HepG2 (cell line): ENCODE measurements around the gene CYP2W1. TPM values are rescaled to one million over a fixed set of nuclear protein-coding genes. Genes with fewer than 3 reads are reported as not detected.
A peak's percentile ranks its signal among the peaks of the same experiment; 100 is the strongest.

Source experiments
- ATF1 ChIP-seq: IDR thresholded peaks from 2 replicates; pipeline ENCODE4 v1.6.1; 2016; ENCODE audit warnings: mild to moderate bottlenecking, control low read depth
- ETV5 ChIP-seq: IDR thresholded peaks from 2 replicates; pipeline ENCODE4 v1.6.1; 2018; ENCODE audit warnings: missing biosample characterization, missing genetic modification reagents, inconsistent platforms, borderline replicate concordance
- FOXK2 ChIP-seq: fragments of 450-650 bp; IDR thresholded peaks from 2 replicates; pipeline ENCODE4 v1.6.1; 2016
- GZF1 ChIP-seq: sonication (generic); formaldehyde crosslinking; IDR thresholded peaks from 2 replicates; pipeline ENCODE4 v1.5.1; 2020; ENCODE audit warnings: mild to moderate bottlenecking, missing genetic modification reagents
- KLF11 ChIP-seq: IDR thresholded peaks from 2 replicates; pipeline ENCODE4 v1.6.1; 2016; ENCODE audit warnings: missing compliant biosample characterization
- MAF1 ChIP-seq: sonication (generic); formaldehyde crosslinking; IDR thresholded peaks from 2 replicates; pipeline ENCODE4 v1.5.0; 2020; ENCODE audit warnings: missing genetic modification reagents, borderline replicate concordance
- SALL1 ChIP-seq: sonication (generic); formaldehyde crosslinking; IDR thresholded peaks from 2 replicates; pipeline ENCODE4 v1.8.0; 2022; ENCODE audit warnings: mild to moderate bottlenecking, missing genetic modification reagents
- SP2 ChIP-seq: sonication (generic); formaldehyde crosslinking; IDR thresholded peaks from 2 replicates; pipeline ENCODE4 v1.5.1; 2020; ENCODE audit warnings: mild to moderate bottlenecking, missing genetic modification reagents
- THAP11 ChIP-seq: IDR thresholded peaks from 2 replicates; pipeline ENCODE4 v1.6.1; 2016; ENCODE audit warnings: missing biosample characterization, missing genetic modification reagents
- ZKSCAN1 ChIP-seq: fragments of 150-350 bp; IDR thresholded peaks from 2 replicates; pipeline ENCODE4 v1.6.1; 2014; ENCODE audit warnings: low read length
- ZNF20 ChIP-seq: sonication (generic); formaldehyde crosslinking; IDR thresholded peaks from 2 replicates; pipeline ENCODE4 v1.4.0; 2020; ENCODE audit warnings: mild to moderate bottlenecking, moderate library complexity, missing genetic modification reagents
- ZNF383 ChIP-seq: sonication (generic); formaldehyde crosslinking; IDR thresholded peaks from 2 replicates; pipeline ENCODE4 v1.4.0; 2020; ENCODE audit warnings: missing genetic modification reagents, mild to moderate bottlenecking, borderline replicate concordance
- ZNF646 ChIP-seq: sonication (generic); formaldehyde crosslinking; IDR thresholded peaks from 2 replicates; pipeline ENCODE4 v1.9.0; 2021; ENCODE audit warnings: mild to moderate bottlenecking, missing genetic modification reagents
- ZNF720 ChIP-seq: sonication (generic); formaldehyde crosslinking; IDR thresholded peaks from 2 replicates; pipeline ENCODE4 v1.4.0; 2020; ENCODE audit warnings: missing genetic modification reagents
- polyA plus RNA-seq, 8 experiments: library from polyadenylated mRNA; depleted of rRNA in 3 of 8; stranded (reverse) in 7 of 8; unstranded in 1 of 8; fragments of >200 nt; fragmentation: Illumina TruSeq in 4 of 8; extraction: Trizol in 4 of 8; gene quantifications; 2 replicates each; pipeline versions ENCODE4 v1.2.1 to v1.2.3, GENCODE V29; 2011 to 2016; ENCODE audit warnings: low read depth in 4 of 8, missing spikeins in 1 of 8, mixed read lengths in 1 of 8; ENCODE audit not compliant: insufficient read depth in 1 of 8
- total RNA-seq, 5 experiments: library from RNA; depleted of rRNA; stranded (reverse); fragments of >200 nt; fragmentation: Illumina TruSeq; extraction: Trizol; gene quantifications; 2 replicates each; pipeline ENCODE4 v1.2.3, GENCODE V29; 2016; ENCODE audit warnings: low read depth in 1 of 5
- TF ChIP-seq, protein P1 (sequence below): sonication (generic); formaldehyde crosslinking; IDR thresholded peaks from 2 replicates; pipeline ENCODE4 v1.4.0; 2020; ENCODE audit warnings: mild to moderate bottlenecking, low read depth, missing genetic modification reagents
- TF ChIP-seq, protein P2 (sequence below): sonication (generic); formaldehyde crosslinking; IDR thresholded peaks from 2 replicates; pipeline ENCODE4 v1.5.1; 2020; ENCODE audit warnings: missing genetic modification reagents, mild to moderate bottlenecking, borderline replicate concordance
- TF ChIP-seq, protein P3 (sequence below): sonication (generic); formaldehyde crosslinking; IDR thresholded peaks from 2 replicates; pipeline ENCODE4 v1.5.1; 2020; ENCODE audit warnings: mild to moderate bottlenecking, missing genetic modification reagents, moderate library complexity

Gene CYP2W1
- total and polyA plus RNA-seq, 2 of the 13 experiments (the other 11 are each of a cell fraction or from before 2014, with no cell fraction given), result 19.5 to 31.7 TPM

DNA sequence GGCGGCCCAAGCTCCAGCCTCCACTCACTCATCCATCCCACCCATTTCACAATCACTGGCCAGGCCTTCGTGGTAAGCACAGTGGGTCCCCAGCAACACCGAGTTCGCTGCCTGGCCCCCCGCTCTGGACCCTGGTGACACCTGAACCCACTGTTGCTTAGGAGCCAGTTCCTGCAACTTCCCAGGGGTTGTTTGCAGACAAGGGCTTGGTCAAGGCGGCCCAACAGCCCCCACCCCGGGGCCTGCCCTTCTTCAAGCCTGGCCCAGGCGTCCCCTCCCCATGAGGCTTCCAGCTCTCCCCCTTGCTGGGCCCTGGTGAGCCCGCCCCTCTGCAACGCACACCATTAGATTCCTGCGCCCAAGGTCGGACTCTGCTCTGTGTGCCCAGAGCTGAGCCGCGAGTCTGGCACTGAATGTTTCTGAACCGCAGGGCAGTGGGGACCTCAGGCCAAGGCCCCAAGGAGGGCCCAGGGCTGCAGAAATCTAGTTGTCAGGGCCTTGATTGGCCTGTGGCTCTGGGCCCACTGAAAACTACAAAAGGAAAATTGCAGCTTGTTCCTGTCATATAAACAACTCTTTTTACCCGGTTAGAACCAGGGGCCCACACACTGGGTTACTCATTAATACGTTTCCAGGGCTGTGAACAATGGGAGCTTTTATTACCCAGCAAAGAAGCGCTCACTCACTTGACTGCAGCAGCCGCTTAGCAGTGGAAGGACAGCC is 5.5 kb upstream of the CYP2W1 start (continued):
- TF ChIP-seq ZNF383 (CRISPR knock-in tag), result no peak
- peak; percentile 35; the same call in 1 of the 2 replicates for TF ChIP-seq ETV5 (CRISPR knock-in tag)
- TF ChIP-seq SP2 (CRISPR knock-in tag), result no peak
- TF ChIP-seq ZNF646 (CRISPR knock-in tag), result 0 out of 2 replicates have a peak, but pooled peaks have one; percentile 37
- TF ChIP-seq MAF1 (CRISPR knock-in tag), result peak; percentile 56
- TF ChIP-seq ZNF720 (CRISPR knock-in tag), result no peak
- TF ChIP-seq ZNF20, result no peak
- TF ChIP-seq, protein P1, sequence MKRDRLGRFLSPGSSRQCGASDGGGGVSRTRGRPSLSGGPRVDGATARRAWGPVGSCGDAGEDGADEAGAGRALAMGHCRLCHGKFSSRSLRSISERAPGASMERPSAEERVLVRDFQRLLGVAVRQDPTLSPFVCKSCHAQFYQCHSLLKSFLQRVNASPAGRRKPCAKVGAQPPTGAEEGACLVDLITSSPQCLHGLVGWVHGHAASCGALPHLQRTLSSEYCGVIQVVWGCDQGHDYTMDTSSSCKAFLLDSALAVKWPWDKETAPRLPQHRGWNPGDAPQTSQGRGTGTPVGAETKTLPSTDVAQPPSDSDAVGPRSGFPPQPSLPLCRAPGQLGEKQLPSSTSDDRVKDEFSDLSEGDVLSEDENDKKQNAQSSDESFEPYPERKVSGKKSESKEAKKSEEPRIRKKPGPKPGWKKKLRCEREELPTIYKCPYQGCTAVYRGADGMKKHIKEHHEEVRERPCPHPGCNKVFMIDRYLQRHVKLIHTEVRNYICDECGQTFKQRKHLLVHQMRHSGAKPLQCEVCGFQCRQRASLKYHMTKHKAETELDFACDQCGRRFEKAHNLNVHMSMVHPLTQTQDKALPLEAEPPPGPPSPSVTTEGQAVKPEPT, result no peak
- TF ChIP-seq KLF11, result peak; percentile 16
- TF ChIP-seq, protein P2, sequence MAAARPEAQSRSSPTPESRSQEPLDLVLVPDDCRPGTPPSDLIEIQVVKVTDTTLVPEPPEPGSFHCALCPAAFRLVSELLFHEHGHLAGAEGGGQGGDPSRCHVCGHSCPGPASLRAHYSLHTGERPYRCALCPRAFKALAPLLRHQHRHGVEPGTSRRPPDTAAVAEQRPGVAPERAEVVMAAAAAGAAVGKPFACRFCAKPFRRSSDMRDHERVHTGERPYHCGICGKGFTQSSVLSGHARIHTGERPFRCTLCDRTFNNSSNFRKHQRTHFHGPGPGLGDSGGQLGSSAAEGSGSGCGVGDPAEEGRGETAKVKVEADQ, result peak; percentile 60; the same call in 1 of the 2 replicates
- no peak; the same call in 1 of the 2 replicates for TF ChIP-seq GZF1 (CRISPR knock-in tag)
- TF ChIP-seq, protein P3, sequence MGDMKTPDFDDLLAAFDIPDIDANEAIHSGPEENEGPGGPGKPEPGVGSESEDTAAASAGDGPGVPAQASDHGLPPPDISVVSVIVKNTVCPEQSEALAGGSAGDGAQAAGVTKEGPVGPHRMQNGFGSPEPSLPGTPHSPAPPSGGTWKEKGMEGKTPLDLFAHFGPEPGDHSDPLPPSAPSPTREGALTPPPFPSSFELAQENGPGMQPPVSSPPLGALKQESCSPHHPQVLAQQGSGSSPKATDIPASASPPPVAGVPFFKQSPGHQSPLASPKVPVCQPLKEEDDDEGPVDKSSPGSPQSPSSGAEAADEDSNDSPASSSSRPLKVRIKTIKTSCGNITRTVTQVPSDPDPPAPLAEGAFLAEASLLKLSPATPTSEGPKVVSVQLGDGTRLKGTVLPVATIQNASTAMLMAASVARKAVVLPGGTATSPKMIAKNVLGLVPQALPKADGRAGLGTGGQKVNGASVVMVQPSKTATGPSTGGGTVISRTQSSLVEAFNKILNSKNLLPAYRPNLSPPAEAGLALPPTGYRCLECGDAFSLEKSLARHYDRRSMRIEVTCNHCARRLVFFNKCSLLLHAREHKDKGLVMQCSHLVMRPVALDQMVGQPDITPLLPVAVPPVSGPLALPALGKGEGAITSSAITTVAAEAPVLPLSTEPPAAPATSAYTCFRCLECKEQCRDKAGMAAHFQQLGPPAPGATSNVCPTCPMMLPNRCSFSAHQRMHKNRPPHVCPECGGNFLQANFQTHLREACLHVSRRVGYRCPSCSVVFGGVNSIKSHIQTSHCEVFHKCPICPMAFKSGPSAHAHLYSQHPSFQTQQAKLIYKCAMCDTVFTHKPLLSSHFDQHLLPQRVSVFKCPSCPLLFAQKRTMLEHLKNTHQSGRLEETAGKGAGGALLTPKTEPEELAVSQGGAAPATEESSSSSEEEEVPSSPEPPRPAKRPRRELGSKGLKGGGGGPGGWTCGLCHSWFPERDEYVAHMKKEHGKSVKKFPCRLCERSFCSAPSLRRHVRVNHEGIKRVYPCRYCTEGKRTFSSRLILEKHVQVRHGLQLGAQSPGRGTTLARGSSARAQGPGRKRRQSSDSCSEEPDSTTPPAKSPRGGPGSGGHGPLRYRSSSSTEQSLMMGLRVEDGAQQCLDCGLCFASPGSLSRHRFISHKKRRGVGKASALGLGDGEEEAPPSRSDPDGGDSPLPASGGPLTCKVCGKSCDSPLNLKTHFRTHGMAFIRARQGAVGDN, result peak; percentile 94
- no peak for TF ChIP-seq ZKSCAN1
- peak; percentile 89 for TF ChIP-seq FOXK2
- no peak for TF ChIP-seq ATF1 (CRISPR knock-in tag)
- peak; percentile 92 for TF ChIP-seq SALL1 (CRISPR knock-in tag)
- TF ChIP-seq THAP11 (CRISPR knock-in tag), result peak; percentile 77
